HepG2 (cell line): ENCODE results near the gene TMEM232.

Experiments used
- DMAP1 ChIP-seq: IDR thresholded peaks from 2 replicates; pipeline ENCODE4 v1.6.1; 2016
- HNF4G ChIP-seq, 2 experiments: sonication (generic) in 1 of 2; formaldehyde crosslinking in 1 of 2; IDR thresholded peaks; 2 replicates each; pipeline versions ENCODE4 v1.4.0 to v1.6.1; 2011 to 2020; ENCODE audit warnings: borderline replicate concordance in 2 of 2, low read depth in 2 of 2, mild to moderate bottlenecking in 2 of 2, low read length in 1 of 2, missing genetic modification reagents in 1 of 2, moderate library complexity in 1 of 2
- IRF2 ChIP-seq: IDR thresholded peaks from 2 replicates; pipeline ENCODE4 v1.6.1; 2018; ENCODE audit warnings: missing genetic modification reagents, missing compliant biosample characterization
- MZF1 ChIP-seq: sonication (generic); formaldehyde crosslinking; IDR thresholded peaks from 2 replicates; pipeline ENCODE4 v1.8.1; 2023; ENCODE audit warnings: mild to moderate bottlenecking, missing genetic modification reagents, borderline replicate concordance
- NFKB2 ChIP-seq: sonication (generic); formaldehyde crosslinking; IDR thresholded peaks from 2 replicates; pipeline ENCODE4 v1.4.0; 2020; ENCODE audit warnings: missing genetic modification reagents, borderline replicate concordance
- POLR2A ChIP-seq, 2 experiments: IDR thresholded peaks; 2 replicates each; pipeline ENCODE4 v1.6.1; 2011; ENCODE audit warnings: low read depth in 2 of 2, low read length in 2 of 2, mild to moderate bottlenecking in 1 of 2, moderate library complexity in 1 of 2; ENCODE audit not compliant: insufficient read depth in 1 of 2
- TAF1 ChIP-seq: sonication (generic); formaldehyde crosslinking; IDR thresholded peaks from 2 replicates; pipeline ENCODE4 v1.4.0; 2020; ENCODE audit warnings: missing genetic modification reagents
- YY1 ChIP-seq: IDR thresholded peaks from 2 replicates; pipeline ENCODE4 v1.6.1; 2011; ENCODE audit warnings: low read length, low read depth, moderate library complexity, mild to moderate bottlenecking; ENCODE audit not compliant: insufficient read depth, insufficient replicate concordance
- ZNF350 ChIP-seq: sonication (generic); formaldehyde crosslinking; IDR thresholded peaks from 2 replicates; pipeline ENCODE4 v1.4.0; 2020; ENCODE audit warnings: mild to moderate bottlenecking, low read depth, missing genetic modification reagents, borderline replicate concordance
- ZNF430 ChIP-seq: sonication (generic); formaldehyde crosslinking; IDR thresholded peaks from 2 replicates; pipeline ENCODE4 v1.9.0; 2021; ENCODE audit warnings: mild to moderate bottlenecking, missing genetic modification reagents
- TF ChIP-seq, protein P1 (sequence below): sonication (generic); formaldehyde crosslinking; IDR thresholded peaks from 2 replicates; pipeline ENCODE4 v1.5.0; 2020; ENCODE audit warnings: mild to moderate bottlenecking, missing genetic modification reagents, moderate library complexity
- TF ChIP-seq, protein P2 (sequence below): sonication (generic); formaldehyde crosslinking; IDR thresholded peaks from 2 replicates; pipeline ENCODE4 v1.8.0; 2022; ENCODE audit warnings: mild to moderate bottlenecking, missing genetic modification reagents
- TF ChIP-seq, protein P3 (sequence below), 2 experiments: IDR thresholded peaks; 2 replicates each; pipeline ENCODE4 v1.6.1; 2011 to 2012; ENCODE audit warnings: low read length in 2 of 2, borderline replicate concordance in 1 of 2, low read depth in 1 of 2, mild to moderate bottlenecking in 1 of 2, moderate library complexity in 1 of 2
- TF ChIP-seq, protein P4 (sequence below): sonication (generic); formaldehyde crosslinking; IDR thresholded peaks from 2 replicates; pipeline ENCODE4 v1.5.1; 2020; ENCODE audit warnings: missing genetic modification reagents, mild to moderate bottlenecking, borderline replicate concordance

DNA sequence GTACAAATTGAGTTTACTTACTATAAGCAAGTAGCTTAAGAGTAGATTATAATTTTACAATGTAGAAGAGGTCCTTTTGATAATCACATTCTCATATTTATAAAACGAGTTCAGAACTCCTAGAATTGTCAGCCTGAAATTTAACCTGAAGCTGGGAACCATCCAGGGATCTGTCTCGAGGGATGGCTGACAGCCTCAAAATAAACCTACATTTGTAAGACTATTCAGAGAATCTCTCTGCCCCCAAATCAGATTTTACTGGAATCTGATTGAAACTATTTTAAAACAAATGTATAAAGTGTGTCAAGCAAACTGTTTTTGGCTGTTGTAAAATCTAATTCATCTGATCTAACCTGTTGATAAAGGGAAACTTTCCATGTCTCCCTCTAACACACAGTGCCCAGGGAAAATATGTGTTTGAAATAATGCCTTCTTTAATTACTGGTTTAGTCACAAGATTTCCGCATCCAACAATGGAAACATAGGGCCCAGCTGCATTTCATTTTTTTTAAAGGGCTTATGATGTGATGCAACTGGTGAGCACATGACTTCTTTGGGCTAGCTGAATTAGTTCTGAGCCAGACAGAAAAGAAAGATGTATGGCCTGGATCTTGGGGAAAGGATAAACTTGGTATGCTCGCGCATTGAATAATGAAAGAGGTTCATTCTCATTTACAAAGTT is 42.7 kb upstream of the TMEM232 start:
- TF ChIP-seq, protein P1, sequence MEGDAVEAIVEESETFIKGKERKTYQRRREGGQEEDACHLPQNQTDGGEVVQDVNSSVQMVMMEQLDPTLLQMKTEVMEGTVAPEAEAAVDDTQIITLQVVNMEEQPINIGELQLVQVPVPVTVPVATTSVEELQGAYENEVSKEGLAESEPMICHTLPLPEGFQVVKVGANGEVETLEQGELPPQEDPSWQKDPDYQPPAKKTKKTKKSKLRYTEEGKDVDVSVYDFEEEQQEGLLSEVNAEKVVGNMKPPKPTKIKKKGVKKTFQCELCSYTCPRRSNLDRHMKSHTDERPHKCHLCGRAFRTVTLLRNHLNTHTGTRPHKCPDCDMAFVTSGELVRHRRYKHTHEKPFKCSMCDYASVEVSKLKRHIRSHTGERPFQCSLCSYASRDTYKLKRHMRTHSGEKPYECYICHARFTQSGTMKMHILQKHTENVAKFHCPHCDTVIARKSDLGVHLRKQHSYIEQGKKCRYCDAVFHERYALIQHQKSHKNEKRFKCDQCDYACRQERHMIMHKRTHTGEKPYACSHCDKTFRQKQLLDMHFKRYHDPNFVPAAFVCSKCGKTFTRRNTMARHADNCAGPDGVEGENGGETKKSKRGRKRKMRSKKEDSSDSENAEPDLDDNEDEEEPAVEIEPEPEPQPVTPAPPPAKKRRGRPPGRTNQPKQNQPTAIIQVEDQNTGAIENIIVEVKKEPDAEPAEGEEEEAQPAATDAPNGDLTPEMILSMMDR (CRISPR knock-in tag), result no peak
- TF ChIP-seq MZF1 (CRISPR knock-in tag), result no peak
- TF ChIP-seq, protein P2, sequence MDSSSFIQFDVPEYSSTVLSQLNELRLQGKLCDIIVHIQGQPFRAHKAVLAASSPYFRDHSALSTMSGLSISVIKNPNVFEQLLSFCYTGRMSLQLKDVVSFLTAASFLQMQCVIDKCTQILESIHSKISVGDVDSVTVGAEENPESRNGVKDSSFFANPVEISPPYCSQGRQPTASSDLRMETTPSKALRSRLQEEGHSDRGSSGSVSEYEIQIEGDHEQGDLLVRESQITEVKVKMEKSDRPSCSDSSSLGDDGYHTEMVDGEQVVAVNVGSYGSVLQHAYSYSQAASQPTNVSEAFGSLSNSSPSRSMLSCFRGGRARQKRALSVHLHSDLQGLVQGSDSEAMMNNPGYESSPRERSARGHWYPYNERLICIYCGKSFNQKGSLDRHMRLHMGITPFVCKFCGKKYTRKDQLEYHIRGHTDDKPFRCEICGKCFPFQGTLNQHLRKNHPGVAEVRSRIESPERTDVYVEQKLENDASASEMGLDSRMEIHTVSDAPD (CRISPR knock-in tag), result no peak
- no peak for TF ChIP-seq ZNF350
- TF ChIP-seq NFKB2, result no peak
- TF ChIP-seq IRF2 (CRISPR knock-in tag), result no peak
- TF ChIP-seq DMAP1 (CRISPR knock-in tag), result no peak
- TF ChIP-seq, protein P3, sequence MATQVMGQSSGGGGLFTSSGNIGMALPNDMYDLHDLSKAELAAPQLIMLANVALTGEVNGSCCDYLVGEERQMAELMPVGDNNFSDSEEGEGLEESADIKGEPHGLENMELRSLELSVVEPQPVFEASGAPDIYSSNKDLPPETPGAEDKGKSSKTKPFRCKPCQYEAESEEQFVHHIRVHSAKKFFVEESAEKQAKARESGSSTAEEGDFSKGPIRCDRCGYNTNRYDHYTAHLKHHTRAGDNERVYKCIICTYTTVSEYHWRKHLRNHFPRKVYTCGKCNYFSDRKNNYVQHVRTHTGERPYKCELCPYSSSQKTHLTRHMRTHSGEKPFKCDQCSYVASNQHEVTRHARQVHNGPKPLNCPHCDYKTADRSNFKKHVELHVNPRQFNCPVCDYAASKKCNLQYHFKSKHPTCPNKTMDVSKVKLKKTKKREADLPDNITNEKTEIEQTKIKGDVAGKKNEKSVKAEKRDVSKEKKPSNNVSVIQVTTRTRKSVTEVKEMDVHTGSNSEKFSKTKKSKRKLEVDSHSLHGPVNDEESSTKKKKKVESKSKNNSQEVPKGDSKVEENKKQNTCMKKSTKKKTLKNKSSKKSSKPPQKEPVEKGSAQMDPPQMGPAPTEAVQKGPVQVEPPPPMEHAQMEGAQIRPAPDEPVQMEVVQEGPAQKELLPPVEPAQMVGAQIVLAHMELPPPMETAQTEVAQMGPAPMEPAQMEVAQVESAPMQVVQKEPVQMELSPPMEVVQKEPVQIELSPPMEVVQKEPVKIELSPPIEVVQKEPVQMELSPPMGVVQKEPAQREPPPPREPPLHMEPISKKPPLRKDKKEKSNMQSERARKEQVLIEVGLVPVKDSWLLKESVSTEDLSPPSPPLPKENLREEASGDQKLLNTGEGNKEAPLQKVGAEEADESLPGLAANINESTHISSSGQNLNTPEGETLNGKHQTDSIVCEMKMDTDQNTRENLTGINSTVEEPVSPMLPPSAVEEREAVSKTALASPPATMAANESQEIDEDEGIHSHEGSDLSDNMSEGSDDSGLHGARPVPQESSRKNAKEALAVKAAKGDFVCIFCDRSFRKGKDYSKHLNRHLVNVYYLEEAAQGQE (IDR thresholded peaks at IDR 0.05; ENCODE audit: borderline replicate concordance in 1 of 2, low read depth in 1 of 2, low read length in 2 of 2), result no peak
- TF ChIP-seq, protein P4, sequence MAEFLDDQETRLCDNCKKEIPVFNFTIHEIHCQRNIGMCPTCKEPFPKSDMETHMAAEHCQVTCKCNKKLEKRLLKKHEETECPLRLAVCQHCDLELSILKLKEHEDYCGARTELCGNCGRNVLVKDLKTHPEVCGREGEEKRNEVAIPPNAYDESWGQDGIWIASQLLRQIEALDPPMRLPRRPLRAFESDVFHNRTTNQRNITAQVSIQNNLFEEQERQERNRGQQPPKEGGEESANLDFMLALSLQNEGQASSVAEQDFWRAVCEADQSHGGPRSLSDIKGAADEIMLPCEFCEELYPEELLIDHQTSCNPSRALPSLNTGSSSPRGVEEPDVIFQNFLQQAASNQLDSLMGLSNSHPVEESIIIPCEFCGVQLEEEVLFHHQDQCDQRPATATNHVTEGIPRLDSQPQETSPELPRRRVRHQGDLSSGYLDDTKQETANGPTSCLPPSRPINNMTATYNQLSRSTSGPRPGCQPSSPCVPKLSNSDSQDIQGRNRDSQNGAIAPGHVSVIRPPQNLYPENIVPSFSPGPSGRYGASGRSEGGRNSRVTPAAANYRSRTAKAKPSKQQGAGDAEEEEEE (CRISPR knock-in tag), result no peak
- TF ChIP-seq POLR2A (IDR thresholded peaks at IDR 0.05; ENCODE audit: insufficient read depth in 1 of 2, low read depth in 2 of 2, low read length in 2 of 2), result no peak
- TF ChIP-seq TAF1, result no peak
- TF ChIP-seq ZNF430 (CRISPR knock-in tag), result no peak
- no peak for TF ChIP-seq HNF4G (IDR thresholded peaks at IDR 0.05; ENCODE audit: borderline replicate concordance, low read depth, low read length)
- TF ChIP-seq HNF4G (CRISPR knock-in tag; IDR thresholded peaks at IDR 0.05; ENCODE audit: borderline replicate concordance, low read depth), result no peak
- no peak for TF ChIP-seq YY1
